GM12872 (cell line): ENCODE data around the gene ABLIM2.

Experiments used
- TF ChIP-seq, protein P1 (sequence below): IDR thresholded peaks from 3 replicates; pipeline ENCODE4 v1.5.1; 2011; ENCODE audit warnings: low read depth, mild to moderate bottlenecking, low read length, moderate library complexity; ENCODE audit not compliant: insufficient read depth

The ABLIM2 gene

DNA sequence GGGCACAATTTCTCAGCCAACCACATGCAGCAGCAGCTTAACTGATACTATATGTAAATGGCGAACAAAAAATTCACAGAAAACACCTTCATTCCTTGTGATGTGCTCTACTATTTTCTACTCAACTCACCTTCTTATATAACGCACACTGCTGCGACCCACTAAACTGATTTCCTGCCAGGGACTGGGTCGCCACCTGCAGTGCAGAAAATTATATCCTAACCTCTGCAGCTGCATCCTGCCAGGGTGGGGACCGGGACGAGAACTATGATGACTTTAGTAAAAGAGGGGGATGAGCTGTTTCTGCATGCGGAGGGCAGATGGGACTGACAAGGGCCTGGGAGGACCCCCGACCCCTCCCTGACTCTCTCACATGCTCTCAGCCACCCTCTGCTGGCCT is 27.4 kb downstream of the ABLIM2 start:
- TF ChIP-seq, protein P1, sequence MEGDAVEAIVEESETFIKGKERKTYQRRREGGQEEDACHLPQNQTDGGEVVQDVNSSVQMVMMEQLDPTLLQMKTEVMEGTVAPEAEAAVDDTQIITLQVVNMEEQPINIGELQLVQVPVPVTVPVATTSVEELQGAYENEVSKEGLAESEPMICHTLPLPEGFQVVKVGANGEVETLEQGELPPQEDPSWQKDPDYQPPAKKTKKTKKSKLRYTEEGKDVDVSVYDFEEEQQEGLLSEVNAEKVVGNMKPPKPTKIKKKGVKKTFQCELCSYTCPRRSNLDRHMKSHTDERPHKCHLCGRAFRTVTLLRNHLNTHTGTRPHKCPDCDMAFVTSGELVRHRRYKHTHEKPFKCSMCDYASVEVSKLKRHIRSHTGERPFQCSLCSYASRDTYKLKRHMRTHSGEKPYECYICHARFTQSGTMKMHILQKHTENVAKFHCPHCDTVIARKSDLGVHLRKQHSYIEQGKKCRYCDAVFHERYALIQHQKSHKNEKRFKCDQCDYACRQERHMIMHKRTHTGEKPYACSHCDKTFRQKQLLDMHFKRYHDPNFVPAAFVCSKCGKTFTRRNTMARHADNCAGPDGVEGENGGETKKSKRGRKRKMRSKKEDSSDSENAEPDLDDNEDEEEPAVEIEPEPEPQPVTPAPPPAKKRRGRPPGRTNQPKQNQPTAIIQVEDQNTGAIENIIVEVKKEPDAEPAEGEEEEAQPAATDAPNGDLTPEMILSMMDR: no peak

DNA sequence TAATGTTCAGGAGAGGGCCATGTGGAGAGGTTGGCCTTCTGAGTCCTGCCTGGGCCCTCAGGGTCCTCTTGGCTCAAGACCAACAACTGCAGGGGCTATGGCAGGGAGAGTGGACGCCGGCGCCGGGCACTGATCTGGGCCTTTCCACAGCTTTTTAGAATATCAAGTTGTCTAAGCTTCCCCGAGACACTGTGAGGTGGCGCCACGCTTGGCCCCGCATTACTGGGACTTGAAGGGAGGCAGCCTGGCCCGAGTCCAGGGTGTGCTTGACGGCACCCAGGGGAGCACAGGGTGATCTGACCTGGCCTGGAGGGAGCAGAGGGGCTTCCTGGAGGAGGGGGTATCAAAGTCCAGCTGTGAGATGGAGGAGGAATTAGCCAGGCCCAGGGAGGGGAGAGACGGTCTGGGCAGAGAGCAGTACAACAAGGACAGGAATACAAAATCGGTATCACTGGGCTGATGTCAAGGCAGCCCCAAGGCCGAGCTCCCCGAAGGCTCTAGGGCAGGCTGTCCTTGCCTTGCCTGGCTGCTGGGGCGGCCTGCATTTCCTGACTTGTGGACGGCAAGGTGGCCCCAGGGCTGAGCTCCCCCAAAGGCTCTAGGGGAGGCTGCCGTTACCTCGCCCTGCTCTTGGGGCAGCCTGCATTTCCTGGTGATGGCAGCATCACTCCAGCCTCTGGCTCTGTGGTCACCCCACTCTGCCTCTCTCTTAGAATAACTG is 28.1 kb downstream of the ABLIM2 start:
- TF ChIP-seq, protein P1: no peak

DNA sequence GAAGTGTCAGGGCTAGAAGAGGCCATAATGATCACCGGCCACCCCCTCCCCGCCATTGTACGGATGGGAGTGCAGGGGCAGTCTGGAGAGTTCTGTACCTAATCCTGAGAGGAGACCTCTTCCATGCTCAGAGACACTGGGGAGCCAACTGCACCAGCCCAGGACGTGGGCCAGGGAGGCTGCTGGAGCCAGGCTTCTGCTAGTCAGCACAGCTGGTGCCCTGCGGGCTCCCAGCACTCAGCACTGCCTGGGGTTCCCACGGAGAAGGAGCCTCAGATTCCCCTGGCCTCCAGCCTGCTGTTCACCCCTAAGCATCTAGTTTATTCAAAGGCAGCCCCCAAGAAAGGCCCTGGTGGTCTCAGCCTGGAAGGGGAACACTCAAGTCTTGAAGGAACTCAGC is 28.8 kb downstream of the ABLIM2 start:
- TF ChIP-seq, protein P1: no peak

DNA sequence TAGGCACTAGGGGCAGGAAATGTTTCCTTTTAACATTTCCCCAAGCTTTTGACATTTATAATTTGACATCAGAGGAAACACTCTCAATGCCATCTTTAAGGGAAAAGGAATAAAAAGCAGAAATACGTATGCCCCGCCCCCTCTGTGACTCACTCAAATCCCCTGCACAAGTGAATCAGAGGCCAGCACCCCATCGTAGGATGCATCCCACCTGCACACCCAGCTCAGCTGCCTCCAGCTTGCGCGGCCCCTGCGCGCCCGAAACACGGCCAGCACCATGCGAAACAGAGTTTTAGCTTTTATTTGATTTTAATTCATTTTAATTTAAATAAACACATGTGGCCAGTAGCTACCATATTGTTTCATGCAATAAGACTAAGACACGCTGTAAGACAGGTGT is 29.5 kb downstream of the ABLIM2 start:
- TF ChIP-seq, protein P1: no peak

DNA sequence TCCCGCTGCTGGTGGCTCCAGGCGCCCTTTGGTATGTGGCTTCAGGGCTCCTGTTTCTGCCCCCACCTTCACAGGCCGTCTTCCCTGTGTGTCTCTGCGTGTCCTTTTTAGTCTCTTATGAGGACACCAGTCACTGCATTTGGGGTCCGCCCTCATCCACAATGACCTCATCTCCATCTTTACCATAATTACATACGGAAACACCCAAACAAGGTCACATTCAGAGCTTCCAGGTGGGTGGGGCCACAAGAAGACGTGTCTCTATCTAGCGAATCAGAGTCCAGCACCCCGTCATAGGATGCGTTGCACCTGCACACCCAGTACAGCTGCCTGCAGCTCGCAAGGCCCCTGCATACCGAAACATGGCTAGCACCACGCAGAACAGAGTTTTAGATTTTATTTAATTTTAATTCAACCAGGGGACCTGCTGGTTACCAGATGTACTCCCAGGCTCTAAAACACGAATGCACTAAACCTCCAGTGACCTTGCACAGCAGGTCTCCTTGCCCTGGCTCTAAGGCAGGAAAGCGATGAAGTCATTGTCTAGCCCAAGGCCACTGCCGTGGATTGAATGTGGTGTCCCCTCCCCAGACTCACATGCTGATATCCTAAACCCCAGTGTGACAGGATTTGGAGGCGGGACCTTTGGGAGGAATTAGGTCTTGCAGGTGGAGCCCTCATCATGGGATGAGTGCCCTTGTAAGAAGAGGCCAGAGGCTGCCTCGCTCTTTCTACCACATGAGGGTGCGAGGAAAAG is 30.3 kb downstream of the ABLIM2 start:
- TF ChIP-seq, protein P1: no peak

DNA sequence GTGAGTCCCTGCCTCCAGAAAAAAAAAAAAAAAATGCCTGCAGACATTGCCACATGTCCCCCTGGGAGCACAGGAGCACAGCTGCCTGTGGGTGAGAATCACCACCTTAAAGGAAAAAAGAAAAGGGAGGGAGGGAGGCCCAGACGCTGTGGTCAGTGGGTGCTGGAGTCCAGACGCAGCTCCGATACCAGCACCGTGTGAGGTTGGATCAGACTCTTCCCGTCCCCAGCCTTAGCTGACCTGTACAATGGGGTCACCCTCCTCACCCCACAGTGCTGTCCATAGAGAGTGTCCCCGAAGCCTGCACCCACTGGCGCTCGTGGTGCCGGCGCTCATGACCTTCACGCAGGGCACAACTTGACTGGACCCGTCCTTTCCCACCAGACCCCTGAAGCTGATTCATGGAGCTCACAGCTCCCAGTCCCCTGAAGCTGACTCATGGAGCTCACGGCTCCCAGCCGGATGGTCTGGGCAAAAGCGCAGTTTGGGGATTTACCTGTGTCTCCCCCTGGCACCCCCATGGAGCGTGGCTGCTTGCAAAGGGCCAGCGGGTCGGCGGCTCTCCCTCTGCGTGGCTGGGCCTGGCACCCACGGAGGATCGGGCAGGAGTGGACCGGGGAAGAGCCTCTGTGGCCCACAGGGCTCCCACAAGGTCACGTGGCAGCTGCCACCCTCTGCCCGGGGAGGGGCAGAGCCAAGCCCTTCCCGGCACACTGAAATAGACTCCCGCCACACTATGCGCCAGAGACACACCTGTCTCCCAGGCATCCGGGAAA is 31.4 kb downstream of the ABLIM2 start:
- TF ChIP-seq, protein P1: no peak

DNA sequence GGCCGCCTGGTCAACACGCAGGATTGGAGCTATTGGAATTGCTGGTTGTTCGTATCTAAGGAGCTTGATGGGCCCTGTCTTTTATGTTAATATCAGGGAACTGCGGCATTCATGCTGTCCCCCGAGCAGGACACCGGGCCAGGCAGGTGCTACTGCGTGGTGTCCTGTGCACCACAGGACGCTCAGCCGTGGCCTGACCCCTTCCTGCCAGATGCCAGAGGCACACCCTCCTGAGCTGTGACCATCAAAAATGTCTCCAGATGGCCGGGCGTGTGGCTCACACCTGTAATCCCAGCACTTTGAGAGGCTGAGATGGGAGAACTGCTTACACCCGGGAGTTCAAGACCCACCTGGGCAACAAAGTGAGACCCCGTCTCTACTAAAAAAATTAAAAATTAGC is 32.1 kb downstream of the ABLIM2 start:
- TF ChIP-seq, protein P1: no peak
